Stimulated activated naive B cell treated with anti-CD40 and anti-IgM and Interleukin-4, amounts not matched to agents 10 μg/mL and 1 μg/mL and 100 μg/mL, for 72 hours (primary cell): Measurements from ENCODE around the gene ANKMY1.

Experiments used
- ATAC-seq, 2 donors: fragments of 150-1000 bp; cut with Tn5 transposase; replicated peaks; 2 replicates each; pipeline ENCODE4 v1.10.0; 2021; ENCODE audit warnings: moderate library complexity in 1 of 2
- DNase-seq: peaks from one replicate; pipeline ENCODE4 v3.0.0; 2021
- H3K27ac Mint-ChIP-seq: one replicate; pipeline ENCODE4 v1.8.0; 2022; ENCODE audit warnings: mild to moderate bottlenecking, mixed read lengths
- H3K27me3 Mint-ChIP-seq, 2 donors: one replicate each; pipeline ENCODE4 v1.8.0; 2022; ENCODE audit warnings: mixed read lengths in 2 of 2
- H3K36me3 Mint-ChIP-seq, 2 donors: one replicate each; pipeline ENCODE4 v1.8.0; 2022; ENCODE audit warnings: mixed read lengths in 2 of 2, mild to moderate bottlenecking in 1 of 2
- H3K4me1 Mint-ChIP-seq, 2 donors: one replicate each; pipeline ENCODE4 v1.8.0; 2022; ENCODE audit warnings: mixed read lengths in 2 of 2, mild to moderate bottlenecking in 1 of 2
- H3K4me3 Mint-ChIP-seq, 2 donors: one replicate each; pipeline ENCODE4 v1.8.0; 2022; ENCODE audit warnings: mild to moderate bottlenecking in 2 of 2, mixed read lengths in 2 of 2, moderate library complexity in 1 of 2
- H3K9me3 Mint-ChIP-seq, 2 donors: one replicate each; pipeline ENCODE4 v1.8.0; 2022; ENCODE audit warnings: mixed read lengths in 2 of 2, mild to moderate bottlenecking in 1 of 2

Gene ANKMY1

GRCh38 chr2:240464514-240465241 lies 93.1 kb downstream of the ANKMY1 start:
- no peak for DNase-seq
- no peak for ATAC-seq
- Mint-ChIP-seq H3K4me3 (no peak overlapping the region), H3K27ac (no peak overlapping the region), H3K36me3 (peaks cover 6 to 15% of the 10 kb centered on the region in 2 donors), H3K27me3 (no peaks in the 10 kb centered on the region), H3K9me3 (no peaks in the 10 kb centered on the region), H3K4me1 (peaks cover 0 to 3% of the 10 kb centered on the region in 2 donors)

- ATAC-seq (no peak), DNase-seq (no peak)
- Mint-ChIP-seq H3K4me1 (no peaks in the 10 kb centered on the region), H3K4me3 (no peak overlapping the region), H3K9me3 (no peaks in the 10 kb centered on the region), H3K27ac (no peak overlapping the region), H3K27me3 (no peaks in the 10 kb centered on the region), H3K36me3 (peaks cover 6 to 11% of the 10 kb centered on the region in 2 donors)
Measured at GRCh38 chr2:240463866-240464481, 93.8 kb downstream of the ANKMY1 start.

GRCh38 chr2:240463274-240463865 lies 94.4 kb downstream of the ANKMY1 start:
- Mint-ChIP-seq H3K4me3 (no peak overlapping the region), H3K36me3 (peaks cover 6 to 11% of the 10 kb centered on the region in 2 donors), H3K4me1 (no peaks in the 10 kb centered on the region), H3K27ac (no peak overlapping the region), H3K27me3 (no peaks in the 10 kb centered on the region), H3K9me3 (no peaks in the 10 kb centered on the region)
- DNase-seq (no peak), ATAC-seq (no peak)

GRCh38 chr2:240462707-240463273 lies 95.0 kb downstream of the ANKMY1 start:
- DNase-seq (no peak), ATAC-seq (no peak)
- Mint-ChIP-seq H3K9me3 (no peaks in the 10 kb centered on the region), H3K4me1 (no peaks in the 10 kb centered on the region), H3K36me3 (peaks cover 3 to 8% of the 10 kb centered on the region in 2 donors), H3K27ac (no peak overlapping the region), H3K4me3 (no peak overlapping the region), H3K27me3 (peaks cover 0 to 2% of the 10 kb centered on the region in 2 donors)

- no peak overlapping the region for H3K4me3 Mint-ChIP-seq
- peaks cover 3 to 6% of the 10 kb centered on the region in 2 donors for H3K27me3 Mint-ChIP-seq
- peaks cover 3 to 8% of the 10 kb centered on the region in 2 donors for H3K36me3 Mint-ChIP-seq
- ATAC-seq (no peak), DNase-seq (no peak)
- no peaks in the 10 kb centered on the region for H3K9me3 Mint-ChIP-seq
- no peak overlapping the region for H3K27ac Mint-ChIP-seq
- no peaks in the 10 kb centered on the region for H3K4me1 Mint-ChIP-seq
Measured at GRCh38 chr2:240462073-240462706, 95.6 kb downstream of the ANKMY1 start.

- H3K27me3 Mint-ChIP-seq, result peaks cover 9 to 12% of the 10 kb centered on the region in 2 donors
- peaks cover 3 to 8% of the 10 kb centered on the region in 2 donors for H3K36me3 Mint-ChIP-seq
- DNase-seq (no peak), ATAC-seq (no peak)
- H3K9me3 Mint-ChIP-seq, result no peaks in the 10 kb centered on the region
- H3K4me3 Mint-ChIP-seq, result no peak overlapping the region
- no peaks in the 10 kb centered on the region for H3K4me1 Mint-ChIP-seq
- H3K27ac Mint-ChIP-seq, result no peak overlapping the region
Measured at GRCh38 chr2:240461471-240462072, 96.2 kb downstream of the ANKMY1 start.

GRCh38 chr2:240460781-240461431 lies 96.9 kb downstream of the ANKMY1 start:
- peaks cover 3 to 8% of the 10 kb centered on the region in 2 donors for H3K36me3 Mint-ChIP-seq
- no peaks in the 10 kb centered on the region for H3K4me1 Mint-ChIP-seq
- no peak for ATAC-seq
- no peak for DNase-seq
- peaks cover 14 to 15% of the 10 kb centered on the region in 2 donors for H3K27me3 Mint-ChIP-seq
- H3K27ac Mint-ChIP-seq, result no peak overlapping the region
- no peak overlapping the region for H3K4me3 Mint-ChIP-seq
- no peaks in the 10 kb centered on the region for H3K9me3 Mint-ChIP-seq

GRCh38 chr2:240460253-240460711 lies 97.5 kb downstream of the ANKMY1 start:
- no peak for ATAC-seq
- H3K36me3 Mint-ChIP-seq, result peaks cover 3 to 7% of the 10 kb centered on the region in 2 donors
- H3K4me3 Mint-ChIP-seq, result no peak overlapping the region
- DNase-seq, result no peak
- H3K9me3 Mint-ChIP-seq, result no peaks in the 10 kb centered on the region
- peaks cover 14 to 20% of the 10 kb centered on the region in 2 donors for H3K27me3 Mint-ChIP-seq
- no peak overlapping the region for H3K27ac Mint-ChIP-seq
- peaks cover 0 to 4% of the 10 kb centered on the region in 2 donors for H3K4me1 Mint-ChIP-seq

GRCh38 chr2:240459401-240460252 lies 98.2 kb downstream of the ANKMY1 start:
- Mint-ChIP-seq H3K27me3 (peaks cover 20 to 26% of the 10 kb centered on the region in 2 donors), H3K27ac (no peak overlapping the region), H3K9me3 (no peaks in the 10 kb centered on the region), H3K4me1 (peaks cover 4 to 11% of the 10 kb centered on the region in 2 donors), H3K36me3 (peaks cover 3 to 4% of the 10 kb centered on the region in 2 donors), H3K4me3 (no peak overlapping the region)
- DNase-seq (no peak), ATAC-seq (no peak)

GRCh38 chr2:240458900-240459391 lies 98.8 kb downstream of the ANKMY1 start:
- Mint-ChIP-seq H3K4me3 (no peak overlapping the region), H3K27ac (no peak overlapping the region), H3K9me3 (no peaks in the 10 kb centered on the region), H3K27me3 (peaks cover 27 to 33% of the 10 kb centered on the region in 2 donors), H3K36me3 (no peaks in the 10 kb centered on the region), H3K4me1 (peaks cover 10 to 17% of the 10 kb centered on the region in 2 donors)
- ATAC-seq (no peak), DNase-seq (no peak)

- no peak for DNase-seq
- Mint-ChIP-seq H3K36me3 (no peaks in the 10 kb centered on the region), H3K27ac (no peak overlapping the region), H3K4me3 (no peak overlapping the region), H3K4me1 (peaks cover 12 to 20% of the 10 kb centered on the region in 2 donors), H3K9me3 (no peaks in the 10 kb centered on the region), H3K27me3 (peaks cover 30 to 38% of the 10 kb centered on the region in 2 donors)
- ATAC-seq, result no peak
Measured at GRCh38 chr2:240458044-240458899, 99.5 kb downstream of the ANKMY1 start.
